ENCODE data around the gene ZNF217.
"Not testable (repeated sequence)": the region's sequence is repeated elsewhere in the genome, so short reads cannot be mapped to it uniquely, and the experiment has no call there.

Gene ZNF217

DNA sequence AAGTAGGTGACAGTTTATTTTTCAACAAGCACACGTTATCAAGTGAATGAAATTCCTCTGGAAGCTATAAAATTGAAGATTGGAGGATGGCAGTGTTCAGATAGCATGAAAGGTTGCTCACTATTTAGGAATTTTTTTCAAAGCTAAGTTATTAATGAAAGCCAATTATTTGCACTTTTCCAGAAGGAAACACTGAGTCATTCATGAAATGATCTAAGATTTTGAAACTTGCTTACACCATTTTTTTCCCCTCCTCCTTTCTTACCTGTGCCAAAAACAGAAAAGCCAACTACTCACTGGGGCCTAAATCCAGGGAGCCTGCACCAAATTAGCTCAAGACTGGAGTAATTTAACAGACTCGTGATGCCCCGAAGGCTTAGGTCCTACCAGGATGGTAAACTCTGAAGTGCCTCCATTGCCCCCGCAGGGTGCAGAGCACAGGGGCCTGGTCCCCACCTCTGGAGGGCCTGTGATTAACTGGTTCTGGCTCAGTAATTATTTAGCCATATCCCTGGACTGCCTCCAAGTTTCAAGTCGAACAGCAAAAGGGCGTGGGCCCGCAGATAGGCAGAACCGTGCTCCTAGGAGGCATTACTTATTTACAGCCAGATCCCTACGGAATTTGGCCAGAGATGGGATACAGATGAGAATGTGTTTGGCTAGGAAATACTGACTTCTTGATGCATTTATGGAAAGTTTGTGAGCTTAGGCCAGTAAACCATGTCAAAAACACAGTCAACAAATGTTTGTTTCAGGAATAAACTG lies 28.0 kb upstream of the ZNF217 start:
- peak; percentile 84 for DNase-seq

DNA sequence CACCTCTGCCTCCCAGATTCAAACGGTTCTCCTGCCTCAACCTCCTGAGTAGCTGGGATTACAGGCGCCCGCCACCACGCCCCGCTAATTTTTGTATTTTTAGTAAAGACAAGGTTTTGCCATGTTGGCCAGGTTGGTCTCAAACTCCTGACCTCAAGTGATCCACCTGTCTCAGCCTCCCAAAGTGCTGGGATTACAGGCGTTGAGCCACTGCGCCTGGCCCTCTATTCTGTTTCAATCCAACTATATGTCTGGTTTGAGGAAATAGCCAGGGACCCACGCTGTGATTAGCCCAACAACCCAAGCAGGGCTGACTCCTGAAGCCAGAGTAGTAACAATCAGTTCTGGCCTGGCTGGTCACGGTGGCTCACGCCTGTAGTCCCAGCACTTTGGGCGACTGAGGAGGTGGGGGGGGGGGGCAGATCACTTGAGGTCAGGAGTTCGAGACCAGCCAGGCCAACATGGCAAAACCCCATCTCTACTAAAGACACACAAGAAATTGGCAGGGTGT lies 24.9 kb upstream of the ZNF217 start:
- DNase-seq = not testable (repeated sequence)

GRCh38 chr20:53617791-53618489 lies 24.3 kb upstream of the ZNF217 start:
- no peak for DNase-seq

DNA sequence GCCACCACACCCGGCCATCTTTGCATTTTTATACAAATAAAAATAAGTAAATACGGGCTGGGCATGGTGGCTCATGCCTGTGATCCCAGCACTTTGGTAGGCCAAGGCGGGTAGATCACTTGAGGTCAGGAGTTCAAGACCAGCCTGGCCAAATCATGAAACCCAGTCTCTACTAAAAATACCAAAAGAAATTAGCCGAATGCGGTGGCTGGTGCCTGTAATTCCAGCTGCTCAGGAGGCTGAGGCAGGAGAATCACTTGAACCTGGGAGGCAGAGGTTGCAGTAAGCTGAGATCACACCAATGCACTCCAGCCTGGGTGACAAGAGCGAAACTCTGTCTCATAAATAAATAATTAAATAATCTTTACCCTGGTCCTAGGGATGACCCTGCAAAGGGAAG lies 22.9 kb upstream of the ZNF217 start:
- not testable (repeated sequence) for DNase-seq

- no peak for DNase-seq
These were observed 20.1 kb upstream of the ZNF217 start for GRCh38 chr20:53613748-53614147.

- not testable (repeated sequence) for DNase-seq
These were observed 18.6 kb upstream of the ZNF217 start for GRCh38 chr20:53612289-53612688.

- peak; percentile 84 for DNase-seq
These were observed 17.8 kb upstream of the ZNF217 start for GRCh38 chr20:53611449-53611894.

DNA sequence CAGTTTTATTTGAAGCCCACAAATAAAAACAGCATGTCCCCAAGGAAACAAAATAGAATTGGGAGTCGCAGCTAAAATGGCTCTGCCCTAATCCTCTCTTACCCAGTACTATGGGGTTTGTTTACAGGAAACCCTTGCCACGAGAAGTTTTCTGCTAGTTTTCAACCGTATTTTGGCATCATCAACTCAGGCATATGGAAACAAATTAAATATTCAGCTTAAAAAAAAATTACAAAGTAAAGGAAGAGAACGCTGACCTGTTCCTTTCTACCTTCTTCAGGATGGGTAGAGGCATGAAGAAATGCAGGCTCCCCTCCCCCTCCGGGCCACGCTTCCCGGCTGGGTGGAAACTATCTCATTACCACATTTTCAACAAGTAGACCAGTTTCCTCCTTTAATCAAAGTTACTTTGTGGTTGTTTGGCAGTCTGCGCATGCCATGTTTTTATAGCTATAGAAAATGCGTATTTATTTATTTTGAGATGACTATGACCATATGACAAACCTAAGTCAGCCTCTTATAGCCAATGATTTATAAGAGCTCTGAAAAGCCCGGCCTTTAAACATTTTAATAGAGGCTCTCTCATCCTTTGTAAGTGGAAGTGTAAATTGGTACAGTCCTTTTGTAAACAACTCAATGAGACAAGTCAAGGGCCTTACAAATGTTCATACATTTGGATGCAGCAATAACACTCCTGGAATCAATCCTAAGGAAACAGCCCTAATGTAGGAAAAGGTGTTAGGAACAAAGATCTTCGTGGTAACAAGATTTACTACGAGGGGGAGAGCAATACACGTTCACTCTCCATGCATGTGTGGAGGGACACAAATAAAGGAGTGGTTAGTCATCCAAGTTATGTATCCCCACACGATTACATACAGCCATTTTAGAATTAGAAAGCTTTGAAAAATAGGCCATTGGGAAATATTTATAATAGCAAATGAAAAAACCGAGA lies 16.1 kb upstream of the ZNF217 start:
- peak; percentile 91 for DNase-seq

- DNase-seq = peak; percentile 63
These were observed 15.1 kb upstream of the ZNF217 start for GRCh38 chr20:53608456-53609452.

- DNase-seq = no peak
These were observed 14.4 kb upstream of the ZNF217 start for GRCh38 chr20:53608071-53608455.

DNA sequence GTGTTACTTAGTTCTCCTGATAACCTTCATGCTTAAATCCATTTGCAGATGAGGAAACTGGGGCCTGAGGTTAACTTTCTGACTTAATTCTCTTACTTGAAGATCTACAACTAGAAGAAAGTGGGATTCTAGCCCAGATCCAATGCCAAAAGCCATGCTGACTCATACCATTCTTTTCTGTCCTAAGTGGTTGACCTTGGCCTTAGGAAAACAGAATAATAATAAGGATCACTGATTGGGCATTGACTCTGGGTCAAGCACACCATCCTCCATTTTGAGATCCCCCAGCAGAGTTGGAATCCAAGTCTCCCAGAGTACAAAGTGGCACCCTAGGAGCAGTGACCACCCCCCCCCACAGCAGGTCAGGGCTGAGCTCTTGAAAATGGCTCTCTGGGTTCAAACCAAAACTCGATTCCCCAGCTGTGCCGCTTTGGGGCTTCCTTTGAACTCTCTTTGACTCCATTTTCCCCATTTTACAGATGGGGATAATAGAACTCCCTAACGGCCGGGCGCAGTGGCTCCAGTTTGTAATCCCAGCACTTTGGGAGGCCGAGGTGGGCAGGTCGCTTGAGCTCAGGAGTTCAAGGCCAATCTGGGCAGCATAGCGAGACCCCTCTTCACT lies 12.8 kb upstream of the ZNF217 start:
- no peak for DNase-seq

GRCh38 chr20:53605401-53605800 lies 11.8 kb upstream of the ZNF217 start:
- DNase-seq = not testable (repeated sequence)

DNA sequence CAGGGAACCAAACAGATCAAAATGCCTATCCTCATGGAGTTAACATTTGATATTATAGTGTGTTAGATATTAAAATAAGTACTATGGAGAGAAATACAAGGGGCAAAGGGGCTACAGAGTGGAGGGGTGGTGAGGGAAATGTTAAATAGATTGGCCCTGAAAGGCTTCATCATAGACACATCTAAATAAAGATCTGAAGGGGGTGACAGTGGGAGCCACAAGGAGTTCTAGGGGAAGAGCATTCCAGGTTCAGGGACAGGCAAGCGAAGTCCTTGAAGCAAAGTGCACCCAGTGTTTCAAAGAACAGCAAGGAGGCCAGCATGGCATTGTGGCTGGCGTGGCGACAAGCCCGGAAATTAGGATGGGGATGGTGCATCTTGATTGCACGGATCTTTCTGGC lies 11.2 kb upstream of the ZNF217 start:
- DNase-seq = not testable (repeated sequence)

- DNase-seq = no peak
These were observed 9.0 kb upstream of the ZNF217 start for GRCh38 chr20:53602661-53603060.

GRCh38 chr20:53599910-53600632 lies 6.4 kb upstream of the ZNF217 start:
- no peak for DNase-seq

GRCh38 chr20:53599378-53599777 lies 5.7 kb upstream of the ZNF217 start:
- DNase-seq = no peak

GRCh38 chr20:53599044-53599362 lies 5.4 kb upstream of the ZNF217 start:
- no peak for DNase-seq

DNA sequence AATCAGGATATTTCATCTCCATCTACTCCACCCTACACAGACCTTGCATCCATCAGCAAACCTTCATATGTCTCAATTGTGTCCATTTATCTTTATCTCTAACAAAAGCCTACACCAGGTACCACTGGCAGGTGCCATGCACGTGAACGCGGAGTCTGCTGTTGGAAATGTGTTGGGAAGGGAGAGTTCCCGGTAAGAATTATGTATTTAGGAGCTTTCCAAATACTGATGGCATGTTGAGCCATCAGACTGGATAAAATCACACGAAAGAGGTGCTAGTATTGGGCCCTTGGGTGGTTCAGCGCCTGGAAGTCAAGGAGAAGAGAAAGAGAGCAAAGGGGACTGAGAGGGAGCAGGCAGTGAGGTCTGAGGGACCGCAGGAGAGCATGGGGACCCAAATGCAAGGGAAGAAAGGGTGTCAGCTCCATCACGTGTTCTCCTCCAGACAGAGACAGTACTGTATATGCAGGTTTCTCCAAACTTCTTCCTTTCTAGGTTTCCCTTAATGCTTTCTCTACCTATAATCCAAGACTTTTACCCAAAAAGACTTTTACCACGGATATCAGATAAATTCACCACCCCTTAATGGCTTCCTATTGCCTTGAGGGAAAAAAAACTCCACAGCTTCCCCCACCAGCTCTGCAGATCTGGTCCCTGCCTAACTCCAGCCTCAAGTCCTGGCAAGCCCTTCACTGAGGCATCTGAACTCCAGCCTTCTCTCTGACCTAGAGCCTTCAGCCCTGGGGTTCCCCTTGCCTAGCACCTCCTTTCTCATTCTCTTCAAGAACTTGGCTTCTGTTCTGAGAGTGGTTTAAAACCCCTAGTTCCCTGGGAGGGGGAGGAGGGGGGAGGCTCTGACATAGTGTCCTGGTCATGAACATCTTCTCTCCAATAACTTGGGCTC lies 4.8 kb upstream of the ZNF217 start:
- no peak for DNase-seq

DNA sequence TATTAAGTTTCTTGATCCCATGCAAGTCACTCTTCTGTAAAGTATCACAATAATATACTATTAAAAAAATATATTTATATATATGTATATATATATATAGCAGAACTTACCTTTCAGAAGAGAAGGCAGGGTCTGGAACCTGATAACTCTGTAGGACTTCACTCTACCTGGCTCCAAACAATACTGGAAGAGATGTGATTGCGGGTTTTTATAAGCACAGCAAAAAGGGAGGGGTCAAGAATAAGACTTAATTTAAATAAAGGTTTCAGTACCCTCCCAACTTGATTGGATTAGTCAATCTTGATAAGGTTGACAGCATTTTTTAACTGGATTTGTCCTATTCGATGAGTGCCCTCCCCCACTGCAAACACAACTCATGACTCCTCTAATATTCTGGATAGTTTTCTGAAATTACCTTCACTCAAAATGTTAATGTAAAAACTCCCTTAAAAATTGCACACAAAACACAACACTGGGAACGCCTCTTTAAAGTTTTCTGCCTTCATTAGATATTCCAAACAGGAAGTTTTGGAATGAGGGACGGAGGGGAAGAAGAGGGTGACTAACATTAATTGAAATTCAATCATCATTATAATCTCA lies 4.0 kb upstream of the ZNF217 start:
- peak; percentile 43 for DNase-seq

All from hematopoietic multipotent progenitor cell treated with erythropoietin and hydrocortisone succinate and interleukin-3 and kit ligand, for 4 days (in vitro differentiated cells).